PC-9 (cell line): ENCODE results near the gene NEUROG1. TPM values are rescaled to one million over a fixed set of nuclear protein-coding genes. Genes with fewer than 3 reads are reported as not detected.

Experiments
- BruUV-seq: library from RNA; stranded (reverse); fragments of 400-500 nt; replicated peaks from 2 replicates; lab custom pipeline; 2021; lab: Mats Ljungman, UMichigan
- CTCF ChIA-PET: fragments of 300-600 bp; sonication (Branson Sonifier 250); formaldehyde crosslinking; loops from one replicate; lab custom pipeline; 2022; ENCODE audit warnings: antibody characterized with exemption; lab: Charles Lee
- POLR2A ChIA-PET: fragments of 300-600 bp; sonication (Branson Sonifier 250); formaldehyde crosslinking; loops from one replicate; lab custom pipeline; 2022; ENCODE audit warnings: antibody characterized with exemption; ENCODE audit not compliant: unreplicated experiment; lab: Charles Lee
- DNase-seq, 2 experiments: peaks; one replicate each; pipeline versions ENCODE4 v3.0.0 to v3.0.0-alpha.2; 2015 to 2022; ENCODE audit warnings: mixed read lengths in 1 of 2
- H2AFZ ChIP-seq: fragments of 200-600 bp; sonication (generic); 2 replicates; pipeline ENCODE4 v1.8.1; 2017; ENCODE audit warnings: antibody characterized with exemption
- H3F3A ChIP-seq: fragments of 200-600 bp; sonication (generic); 2 replicates; pipeline ENCODE4 v1.8.1; 2017; ENCODE audit warnings: antibody characterized with exemption, mild to moderate bottlenecking, low read depth; ENCODE audit not compliant: insufficient read depth
- H3K27ac ChIP-seq: fragments of 200-600 bp; sonication (generic); 2 replicates; pipeline ENCODE4 v1.6.1; 2016; ENCODE audit warnings: mixed run types
- H3K27me3 ChIP-seq: fragments of 200-600 bp; sonication (generic); 2 replicates; pipeline ENCODE4 v1.6.1; 2016; ENCODE audit warnings: low read depth, mixed run types; ENCODE audit not compliant: insufficient read depth
- H3K36me3 ChIP-seq: fragments of 200-600 bp; sonication (generic); 2 replicates; pipeline ENCODE4 v1.6.1; 2016; ENCODE audit warnings: low read depth, mixed run types
- H3K4me1 ChIP-seq: fragments of 200-600 bp; sonication (generic); replicated peaks from 2 replicates; pipeline ENCODE4 v1.6.1; 2016; ENCODE audit warnings: mixed run types; ENCODE audit not compliant: insufficient read depth
- H3K4me2 ChIP-seq: fragments of 200-600 bp; sonication (generic); 2 replicates; pipeline ENCODE4 v1.6.1; 2017; ENCODE audit warnings: mixed run types
- H3K4me3 ChIP-seq: fragments of 200-600 bp; sonication (generic); 2 replicates; pipeline ENCODE4 v1.6.1; 2016; ENCODE audit warnings: mixed run types
- H3K79me2 ChIP-seq: fragments of 200-600 bp; sonication (generic); 2 replicates; pipeline ENCODE4 v1.6.1; 2017; ENCODE audit warnings: low read depth, mixed run types
- H3K9me2 ChIP-seq: fragments of 200-600 bp; sonication (generic); 2 replicates; pipeline ENCODE4 v1.8.1; 2017; ENCODE audit warnings: mild to moderate bottlenecking; ENCODE audit not compliant: insufficient read depth
- H3K9me3 ChIP-seq: fragments of 200-600 bp; sonication (generic); 2 replicates; pipeline ENCODE4 v1.8.1; 2016; ENCODE audit warnings: low read depth; ENCODE audit not compliant: insufficient read depth
- H4K20me1 ChIP-seq: fragments of 200-600 bp; sonication (generic); 2 replicates; pipeline ENCODE4 v1.8.1; 2017; ENCODE audit not compliant: insufficient read depth
- EZH2 ChIP-seq: fragments of 200-600 bp; sonication (generic); IDR thresholded peaks from 2 replicates; pipeline ENCODE4 v1.8.0; 2017; ENCODE audit warnings: antibody characterized with exemption, low read depth
- intact Hi-C: fragments of 100-400 bp; cut with micrococcal nuclease; formaldehyde crosslinking; loops from one replicate; pipeline ENCODE4 v1.10.0; 2022; ENCODE audit not compliant: unreplicated experiment
- total RNA-seq: library from RNA; stranded (reverse); gene quantifications from 2 replicates; pipeline ENCODE4 v1.2.3, GENCODE V29; 2021
- TF ChIP-seq, protein P1 (sequence below): fragments of 200-600 bp; sonication (generic); conservative IDR thresholded peaks from 2 replicates; pipeline ENCODE4 v1.6.1; 2017; ENCODE audit warnings: mixed run types, antibody characterized with exemption, mild to moderate bottlenecking, moderate library complexity

NEUROG1 gene
- total RNA-seq, 1 experiment from 2014 or later, result not detected

DNA sequence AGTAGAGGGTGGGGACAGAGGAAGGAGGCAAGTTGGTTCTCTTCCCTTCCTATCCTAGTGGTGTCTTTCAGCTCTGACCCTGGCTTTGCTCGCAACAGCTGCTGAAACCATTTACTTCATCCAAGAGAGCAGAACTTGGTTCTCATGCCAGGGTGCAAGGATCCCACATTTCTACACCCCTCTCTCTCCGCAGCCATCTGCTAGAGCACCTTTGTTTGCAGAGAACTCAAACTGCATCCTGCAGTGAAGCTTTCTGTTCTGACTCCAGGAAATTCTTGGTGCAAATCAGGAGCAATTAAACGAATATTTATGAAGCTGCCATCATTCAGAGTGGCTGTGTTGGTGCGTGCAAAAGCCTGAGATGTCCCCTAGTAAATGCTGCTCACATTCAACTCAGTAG is 31.9 kb downstream of the NEUROG1 start:
- no peaks in the 10 kb centered on the region for H3K79me2 ChIP-seq
- H3K9me2 ChIP-seq, result no peaks in the 10 kb centered on the region
- H3K36me3 ChIP-seq, result no peaks in the 10 kb centered on the region
- no peak for DNase-seq
- no peaks in the 10 kb centered on the region for H3F3A ChIP-seq
- H2AFZ ChIP-seq, result no peak overlapping the region
- BruUV-seq, result no TSS peak
- TF ChIP-seq, protein P1, sequence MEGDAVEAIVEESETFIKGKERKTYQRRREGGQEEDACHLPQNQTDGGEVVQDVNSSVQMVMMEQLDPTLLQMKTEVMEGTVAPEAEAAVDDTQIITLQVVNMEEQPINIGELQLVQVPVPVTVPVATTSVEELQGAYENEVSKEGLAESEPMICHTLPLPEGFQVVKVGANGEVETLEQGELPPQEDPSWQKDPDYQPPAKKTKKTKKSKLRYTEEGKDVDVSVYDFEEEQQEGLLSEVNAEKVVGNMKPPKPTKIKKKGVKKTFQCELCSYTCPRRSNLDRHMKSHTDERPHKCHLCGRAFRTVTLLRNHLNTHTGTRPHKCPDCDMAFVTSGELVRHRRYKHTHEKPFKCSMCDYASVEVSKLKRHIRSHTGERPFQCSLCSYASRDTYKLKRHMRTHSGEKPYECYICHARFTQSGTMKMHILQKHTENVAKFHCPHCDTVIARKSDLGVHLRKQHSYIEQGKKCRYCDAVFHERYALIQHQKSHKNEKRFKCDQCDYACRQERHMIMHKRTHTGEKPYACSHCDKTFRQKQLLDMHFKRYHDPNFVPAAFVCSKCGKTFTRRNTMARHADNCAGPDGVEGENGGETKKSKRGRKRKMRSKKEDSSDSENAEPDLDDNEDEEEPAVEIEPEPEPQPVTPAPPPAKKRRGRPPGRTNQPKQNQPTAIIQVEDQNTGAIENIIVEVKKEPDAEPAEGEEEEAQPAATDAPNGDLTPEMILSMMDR, result no peak
- TF ChIP-seq EZH2, result no peak
- peaks cover 41% of the 10 kb centered on the region for H3K27me3 ChIP-seq
- POLR2A ChIA-PET, result no interaction called here
- CTCF ChIA-PET, result no interaction called here
- no peak overlapping the region for H3K4me3 ChIP-seq
- no peak overlapping the region for H3K4me2 ChIP-seq
- H3K27ac ChIP-seq, result no peak overlapping the region
- H4K20me1 ChIP-seq, result no peaks in the 10 kb centered on the region
- H3K9me3 ChIP-seq, result no peaks in the 10 kb centered on the region
- no peaks in the 10 kb centered on the region for H3K4me1 ChIP-seq
- intact Hi-C loops, result no loop called here

DNA sequence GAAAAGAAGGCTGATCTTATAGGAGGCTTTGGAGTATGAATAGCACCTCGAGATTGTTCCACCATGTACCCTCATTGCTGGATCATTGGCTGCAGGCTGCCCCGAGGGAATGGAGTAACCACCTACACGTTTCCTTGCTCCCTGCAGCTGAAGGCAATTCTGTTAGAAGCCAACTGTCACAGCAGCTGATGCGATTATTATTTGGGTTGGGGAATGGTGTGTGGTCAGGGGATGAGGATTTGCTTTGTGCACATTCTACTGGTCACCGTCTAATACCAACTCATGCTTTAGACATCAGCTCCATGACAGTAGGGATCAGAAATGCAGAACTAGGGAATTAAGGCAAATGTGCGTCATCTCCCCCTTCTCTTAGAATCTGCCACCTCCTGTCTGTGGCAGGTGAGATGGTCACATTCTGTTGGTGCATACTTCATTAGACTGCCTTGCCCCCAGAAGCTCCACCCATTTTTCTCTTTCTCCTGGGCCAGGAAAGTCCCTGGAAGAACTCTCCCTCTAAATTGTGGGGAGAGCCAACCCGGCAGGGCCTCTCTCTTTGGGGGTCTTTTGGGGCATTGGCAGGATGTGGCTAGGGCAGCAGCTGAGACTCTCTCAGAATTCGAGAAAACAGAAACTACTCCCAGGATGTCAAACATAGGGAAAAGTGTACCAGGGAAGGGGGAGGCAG is 32.8 kb downstream of the NEUROG1 start:
- TF ChIP-seq EZH2, result no peak
- TF ChIP-seq, protein P1, result no peak
- H4K20me1 ChIP-seq, result no peaks in the 10 kb centered on the region
- no peaks in the 10 kb centered on the region for H3K4me1 ChIP-seq
- CTCF ChIA-PET, result no interaction called here
- no peak overlapping the region for H3K4me3 ChIP-seq
- no peaks in the 10 kb centered on the region for H3K9me3 ChIP-seq
- DNase-seq, result no peak
- peaks cover 36% of the 10 kb centered on the region for H3K27me3 ChIP-seq
- no peaks in the 10 kb centered on the region for H3K9me2 ChIP-seq
- H3K4me2 ChIP-seq, result no peak overlapping the region
- no peaks in the 10 kb centered on the region for H3K79me2 ChIP-seq
- POLR2A ChIA-PET, result no interaction called here
- H3K36me3 ChIP-seq, result no peaks in the 10 kb centered on the region
- no TSS peak for BruUV-seq
- intact Hi-C loops, result no loop called here
- no peak overlapping the region for H2AFZ ChIP-seq
- no peaks in the 10 kb centered on the region for H3F3A ChIP-seq
- H3K27ac ChIP-seq, result no peak overlapping the region

DNA sequence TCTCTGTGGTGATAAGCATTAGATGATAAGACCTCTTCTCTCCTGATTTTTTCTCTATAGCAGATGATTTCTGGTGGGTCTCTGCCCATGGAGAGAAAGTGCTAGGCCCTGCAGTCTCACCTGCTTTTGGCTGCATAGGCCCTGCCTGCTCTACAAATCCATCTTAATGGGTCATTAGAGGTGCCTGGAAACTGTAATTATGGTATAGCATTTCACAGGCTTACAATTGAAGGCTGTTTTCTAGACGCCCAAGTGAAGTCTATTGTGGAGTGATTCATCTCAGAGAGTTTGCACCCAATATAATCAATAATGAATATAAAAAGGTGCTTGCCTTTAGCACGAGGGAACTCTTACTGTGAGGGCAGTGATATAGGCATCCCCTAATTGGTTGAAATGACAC is 33.8 kb downstream of the NEUROG1 start:
- H3K36me3 ChIP-seq, result no peaks in the 10 kb centered on the region
- H3K4me1 ChIP-seq, result no peaks in the 10 kb centered on the region
- no peak overlapping the region for H2AFZ ChIP-seq
- no peaks in the 10 kb centered on the region for H3K9me2 ChIP-seq
- H3K27ac ChIP-seq, result no peak overlapping the region
- no peaks in the 10 kb centered on the region for H3K9me3 ChIP-seq
- TF ChIP-seq EZH2, result no peak
- TF ChIP-seq, protein P1, result no peak
- DNase-seq, result no peak
- no peaks in the 10 kb centered on the region for H3F3A ChIP-seq
- no peaks in the 10 kb centered on the region for H3K79me2 ChIP-seq
- intact Hi-C loops, result no loop called here
- peaks cover 36% of the 10 kb centered on the region for H3K27me3 ChIP-seq
- no peak overlapping the region for H3K4me2 ChIP-seq
- no TSS peak for BruUV-seq
- no peaks in the 10 kb centered on the region for H4K20me1 ChIP-seq
- CTCF ChIA-PET, result no interaction called here
- POLR2A ChIA-PET, result no interaction called here
- no peak overlapping the region for H3K4me3 ChIP-seq
